HEK293T (cell line): ENCODE data around the gene TVP23A.
"Not testable (repeated sequence)": the region's sequence is repeated elsewhere in the genome, so short reads cannot be mapped to it uniquely, and the experiment has no call there.

Experiments used
- FOXK2 ChIP-seq: fragments of 450-650 bp; IDR thresholded peaks from 2 replicates; pipeline ENCODE4 v1.6.1; 2016; ENCODE audit warnings: mild to moderate bottlenecking
- FOXM1 ChIP-seq: fragments of 450-650 bp; IDR thresholded peaks from 2 replicates; pipeline ENCODE4 v1.6.1; 2017; ENCODE audit warnings: mild to moderate bottlenecking, borderline replicate concordance
- NFRKB ChIP-seq: fragments of 450-650 bp; IDR thresholded peaks from 2 replicates; pipeline ENCODE4 v1.6.1; 2016; ENCODE audit warnings: mild to moderate bottlenecking, moderate library complexity
- SP1 ChIP-seq: fragments of 450-650 bp; IDR thresholded peaks from 2 replicates; pipeline ENCODE4 v1.6.1; 2017
- TARDBP ChIP-seq: fragments of 450-650 bp; IDR thresholded peaks from 2 replicates; pipeline ENCODE4 v1.6.1; 2016

DNA sequence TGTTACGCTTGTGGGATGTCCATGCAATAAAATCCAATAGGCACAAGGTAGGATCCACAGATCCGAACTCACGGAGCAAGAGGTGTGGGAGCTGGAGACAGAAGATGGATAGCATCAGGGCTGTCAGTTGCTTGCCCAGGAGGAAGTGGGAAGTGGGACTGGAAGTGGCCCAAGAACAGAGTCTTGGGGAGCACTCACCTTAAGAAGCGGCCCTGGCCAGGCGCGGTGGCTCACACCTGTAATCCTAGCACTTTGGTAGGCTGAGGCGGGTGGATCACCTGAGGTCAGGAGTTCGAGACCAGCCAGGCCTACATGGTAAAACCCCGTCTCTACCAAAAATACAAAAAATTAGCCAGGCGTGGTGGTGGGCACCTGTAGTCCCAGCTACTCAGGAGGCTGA is 77.3 kb downstream of the TVP23A start:
- TF ChIP-seq SP1, TARDBP, FOXM1, NFRKB, FOXK2: not testable (repeated sequence)
